CD4-positive, alpha-beta T cell treated with Interleukin-4 for 4 hours (primary cell): Measurements from ENCODE around the gene WEE1.

Experiments
- DNase-seq: peaks from one replicate; pipeline ENCODE4 v3.0.0-alpha.2; 2020

The WEE1 gene

GRCh38 chr11:9625728-9626127 is 52.3 kb downstream of the WEE1 start:
- DNase-seq, result no peak

GRCh38 chr11:9626496-9627394 is 53.3 kb downstream of the WEE1 start:
- no peak for DNase-seq

GRCh38 chr11:9629064-9629463 is 55.6 kb downstream of the WEE1 start:
- DNase-seq, result no peak

- DNase-seq, result no peak
Observed at GRCh38 chr11:9633679-9634078, 60.2 kb downstream of the WEE1 start.

GRCh38 chr11:9636691-9637090 is 63.2 kb downstream of the WEE1 start:
- DNase-seq, result no peak

GRCh38 chr11:9639099-9639498 is 65.6 kb downstream of the WEE1 start:
- DNase-seq, result no peak
